ENCODE results near the gene MAS1.

MAS1 gene

DNA sequence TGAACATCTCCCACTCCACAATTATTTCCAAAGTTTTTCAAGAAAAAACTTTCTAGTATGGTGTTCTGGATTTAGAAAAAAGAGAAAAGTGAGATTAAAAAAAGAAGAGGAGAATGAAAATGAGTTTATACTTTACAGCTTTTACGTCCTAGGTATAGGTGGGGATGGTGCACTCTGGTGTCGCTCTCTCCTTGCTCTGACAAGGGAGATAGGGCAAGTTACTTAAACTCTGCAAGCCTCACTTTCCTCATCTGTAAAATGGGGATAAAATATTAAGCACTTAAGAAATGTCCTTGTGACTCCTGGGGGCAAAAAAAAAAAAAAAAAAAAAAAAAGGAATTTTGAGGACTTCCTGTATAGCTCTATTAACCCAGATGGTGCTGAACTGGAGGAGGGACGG, 4.5 kb upstream of the MAS1 start:
- no peak overlapping the region for H3K4me3 ChIP-seq (ENCODE audit: low read depth, low read length)
- TF ChIP-seq, protein P1, sequence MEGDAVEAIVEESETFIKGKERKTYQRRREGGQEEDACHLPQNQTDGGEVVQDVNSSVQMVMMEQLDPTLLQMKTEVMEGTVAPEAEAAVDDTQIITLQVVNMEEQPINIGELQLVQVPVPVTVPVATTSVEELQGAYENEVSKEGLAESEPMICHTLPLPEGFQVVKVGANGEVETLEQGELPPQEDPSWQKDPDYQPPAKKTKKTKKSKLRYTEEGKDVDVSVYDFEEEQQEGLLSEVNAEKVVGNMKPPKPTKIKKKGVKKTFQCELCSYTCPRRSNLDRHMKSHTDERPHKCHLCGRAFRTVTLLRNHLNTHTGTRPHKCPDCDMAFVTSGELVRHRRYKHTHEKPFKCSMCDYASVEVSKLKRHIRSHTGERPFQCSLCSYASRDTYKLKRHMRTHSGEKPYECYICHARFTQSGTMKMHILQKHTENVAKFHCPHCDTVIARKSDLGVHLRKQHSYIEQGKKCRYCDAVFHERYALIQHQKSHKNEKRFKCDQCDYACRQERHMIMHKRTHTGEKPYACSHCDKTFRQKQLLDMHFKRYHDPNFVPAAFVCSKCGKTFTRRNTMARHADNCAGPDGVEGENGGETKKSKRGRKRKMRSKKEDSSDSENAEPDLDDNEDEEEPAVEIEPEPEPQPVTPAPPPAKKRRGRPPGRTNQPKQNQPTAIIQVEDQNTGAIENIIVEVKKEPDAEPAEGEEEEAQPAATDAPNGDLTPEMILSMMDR (IDR thresholded peaks at IDR 0.05; ENCODE audit: insufficient read depth, low read length, missing control alignments) = no peak
- ChIA-PET CTCF (interaction anchor here (0.8 to 1.4 kb wide), 3 partner anchors 9 to 56 kb away, joined by 3 to 4 read pairs (median 4); no protein-coding TSS in a partner anchor), POLR2A (no interaction called here)
- no peak for DNase-seq (ENCODE audit: low read depth, low spot score)

DNA sequence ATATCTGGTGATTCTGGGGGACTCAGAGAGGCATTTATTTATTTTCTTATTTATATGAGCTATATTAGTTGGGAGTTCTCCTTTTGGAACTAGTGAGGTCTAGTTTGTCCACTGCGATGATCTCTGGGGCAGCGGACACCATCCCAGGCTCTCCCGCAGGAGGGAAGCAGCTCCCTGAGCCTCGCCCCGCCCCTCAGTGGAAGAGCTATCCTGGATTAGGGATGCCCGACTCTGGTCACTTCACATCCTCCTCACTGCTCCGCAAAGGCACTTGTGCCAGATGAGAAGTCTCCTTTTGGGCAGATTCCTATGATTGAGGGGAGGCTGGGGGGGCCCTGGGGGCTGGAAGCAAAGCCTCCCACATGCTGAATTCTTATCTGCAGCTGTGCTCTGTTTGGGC, 3.6 kb upstream of the MAS1 start:
- TF ChIP-seq, protein P1 (IDR thresholded peaks at IDR 0.05; ENCODE audit: insufficient read depth, low read length, missing control alignments) = no peak
- ChIA-PET CTCF (interaction anchor here (1.3 to 2.2 kb wide), 2 partner anchors 24 to 55 kb away, joined by 5 to 8 read pairs; no protein-coding TSS in a partner anchor), POLR2A (no interaction called here)
- H3K4me3 ChIP-seq (ENCODE audit: low read depth, low read length) = no peak overlapping the region
- no peak for DNase-seq (ENCODE audit: low read depth, low spot score)

DNA sequence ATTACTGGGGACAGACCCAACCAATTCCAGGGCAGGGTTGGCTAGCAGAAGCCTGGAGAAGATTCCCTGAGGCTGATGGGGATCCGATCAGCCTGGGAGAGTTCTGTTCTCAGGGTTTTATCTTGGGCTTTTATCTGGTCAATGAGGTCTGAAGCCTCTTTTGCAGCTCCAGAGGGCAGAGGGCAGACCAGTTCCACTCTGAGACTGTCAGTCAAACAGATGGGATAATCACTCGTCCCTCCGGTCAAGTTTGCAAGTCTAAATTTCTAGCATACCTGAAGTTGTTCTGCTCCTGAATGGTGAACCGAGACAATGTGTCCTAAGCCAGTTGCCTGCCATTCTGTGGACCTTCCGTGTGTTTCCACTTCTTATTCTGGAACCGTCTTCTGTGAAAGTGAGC, 3.0 kb upstream of the MAS1 start:
- POLR2A ChIA-PET = no interaction called here
- H3K4me3 ChIP-seq (ENCODE audit: low read depth, low read length) = no peak overlapping the region
- CTCF ChIA-PET = interaction anchor here (1.3 to 2.2 kb wide), 2 partner anchors 25 to 55 kb away, joined by 5 to 8 read pairs; no protein-coding TSS in a partner anchor
- TF ChIP-seq, protein P1 (IDR thresholded peaks at IDR 0.05; ENCODE audit: insufficient read depth, low read length, missing control alignments) = no peak
- DNase-seq (ENCODE audit: low read depth, low spot score) = no peak

DNA sequence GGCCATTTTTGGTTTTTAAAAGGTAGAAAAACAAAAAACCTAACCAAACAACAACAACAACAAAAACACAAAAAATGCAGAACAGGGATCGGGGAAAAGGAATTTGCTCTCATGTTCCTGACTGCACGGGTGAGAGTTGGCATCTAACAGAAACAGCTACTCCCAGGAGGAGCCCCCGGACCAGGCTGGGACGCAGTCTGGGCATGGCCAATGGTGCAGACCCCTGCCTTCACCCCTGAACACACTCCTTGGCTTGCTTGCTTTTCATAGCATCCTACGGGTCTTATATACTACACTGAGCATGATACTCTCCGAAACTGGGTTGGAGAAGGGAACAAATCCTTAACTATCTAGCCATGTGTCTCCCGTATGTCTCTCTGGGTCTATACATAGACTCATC, 587 bp upstream of the MAS1 start:
- DNase-seq (ENCODE audit: low read depth, low spot score) = no peak
- TF ChIP-seq, protein P1 (IDR thresholded peaks at IDR 0.05; ENCODE audit: insufficient read depth, low read length, missing control alignments) = no peak
- CTCF ChIA-PET = interaction anchor here (1.1 to 1.2 kb wide), 3 partner anchors 49 to 565 kb away, joined by 3 read pairs; no protein-coding TSS in a partner anchor
- POLR2A ChIA-PET = interaction anchor here (1.1 kb wide), 1 partner anchor 10 kb away, joined by 4 read pairs; no protein-coding TSS in a partner anchor
- no peak overlapping the region for H3K4me3 ChIP-seq (ENCODE audit: low read depth, low read length)

DNA sequence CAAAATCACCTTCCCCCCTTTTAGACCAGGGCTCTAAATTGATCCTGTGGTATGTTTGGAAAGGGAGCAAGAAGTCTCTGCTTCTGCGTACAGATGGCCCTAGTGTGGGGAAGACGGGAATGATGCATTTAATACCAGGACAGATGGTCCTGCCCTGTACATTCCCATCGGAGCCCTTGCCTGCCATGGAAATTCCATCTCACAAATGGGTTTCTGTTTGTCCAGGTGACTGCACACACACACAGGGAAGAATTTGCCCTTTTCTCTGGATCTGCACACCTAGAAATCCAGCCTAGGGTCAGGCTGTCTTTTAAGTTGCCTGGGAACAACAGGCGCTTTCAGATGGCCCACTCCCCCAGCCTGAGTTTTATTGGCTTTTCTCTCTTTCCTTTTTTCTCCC, 1.3 kb downstream of the MAS1 start:
- CTCF ChIA-PET = no interaction called here
- H3K4me3 ChIP-seq (ENCODE audit: low read depth, low read length) = no peak overlapping the region
- DNase-seq (ENCODE audit: low read depth, low spot score) = no peak
- POLR2A ChIA-PET = no interaction called here
- TF ChIP-seq, protein P1 (IDR thresholded peaks at IDR 0.05; ENCODE audit: insufficient read depth, low read length, missing control alignments) = no peak

DNA sequence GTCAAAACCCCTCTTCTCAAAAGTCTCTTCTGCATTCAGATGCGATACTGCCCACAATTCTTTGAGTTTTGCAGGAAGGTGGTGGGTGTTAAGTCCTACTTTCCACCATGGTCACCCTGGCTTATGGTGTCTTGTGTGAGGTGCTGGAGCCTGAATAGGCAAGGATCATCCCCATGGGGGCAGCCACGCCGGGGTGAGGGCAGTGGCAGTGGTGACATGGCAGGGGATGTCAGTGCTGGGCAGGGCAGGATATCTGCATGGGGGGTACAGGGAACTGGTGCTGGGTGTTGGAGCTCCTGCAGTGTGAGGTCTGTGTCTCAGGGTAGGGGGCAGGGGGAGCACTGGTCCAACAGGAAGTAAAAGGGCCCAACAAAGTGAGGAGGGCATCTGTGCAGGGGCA, 2.3 kb downstream of the MAS1 start:
- CTCF ChIA-PET = no interaction called here
- TF ChIP-seq, protein P1 (IDR thresholded peaks at IDR 0.05; ENCODE audit: insufficient read depth, low read length, missing control alignments) = no peak
- H3K4me3 ChIP-seq (ENCODE audit: low read depth, low read length) = no peak overlapping the region
- DNase-seq (ENCODE audit: low read depth, low spot score) = no peak
- POLR2A ChIA-PET = no interaction called here

Data from AG04449 (cell line).